ENCODE measurements around the gene NEUROD1. TPM values are rescaled to one million over a fixed set of nuclear protein-coding genes. Genes with fewer than 3 reads are reported as not detected.

NEUROD1 gene
- total RNA-seq, 1 experiment from 2014 or later, result not detected

- no peak for DNase-seq (ENCODE audit: low read depth)
- in situ Hi-C loops (cut with HindIII; ENCODE audit: low pct_unique_long_range_greater_than_20kb, low sequenced_read_pairs), result no loop called here
Observed at GRCh38 chr2:181649436-181649979, 30.8 kb downstream of the NEUROD1 start.

GRCh38 chr2:181648478-181649155, 31.7 kb downstream of the NEUROD1 start:
- in situ Hi-C loops (cut with HindIII; ENCODE audit: low pct_unique_long_range_greater_than_20kb, low sequenced_read_pairs), result no loop called here
- DNase-seq (ENCODE audit: low read depth), result no peak

- in situ Hi-C loops (cut with HindIII; ENCODE audit: low pct_unique_long_range_greater_than_20kb, low sequenced_read_pairs), result no loop called here
- no peak for DNase-seq (ENCODE audit: low read depth)
Observed at GRCh38 chr2:181646415-181646987, 33.8 kb downstream of the NEUROD1 start.

- in situ Hi-C loops (cut with HindIII; ENCODE audit: low pct_unique_long_range_greater_than_20kb, low sequenced_read_pairs), result no loop called here
Observed at GRCh38 chr2:181643151-181643550, 37.2 kb downstream of the NEUROD1 start.

GRCh38 chr2:181642086-181642485, 38.2 kb downstream of the NEUROD1 start:
- DNase-seq (ENCODE audit: low read depth), result no peak

More at GRCh38 chr2:181643151-181643550, 37.2 kb downstream of the NEUROD1 start:
- no peak for DNase-seq (ENCODE audit: low read depth)

GRCh38 chr2:181639686-181640085, 40.6 kb downstream of the NEUROD1 start:
- no peak for DNase-seq (ENCODE audit: low read depth)
- in situ Hi-C loops (cut with HindIII; ENCODE audit: low pct_unique_long_range_greater_than_20kb, low sequenced_read_pairs), result no loop called here

More at GRCh38 chr2:181642086-181642485, 38.2 kb downstream of the NEUROD1 start:
- in situ Hi-C loops (cut with HindIII; ENCODE audit: low pct_unique_long_range_greater_than_20kb, low sequenced_read_pairs), result no loop called here

- in situ Hi-C loops (cut with HindIII; ENCODE audit: low pct_unique_long_range_greater_than_20kb, low sequenced_read_pairs), result no loop called here
- no peak for DNase-seq (ENCODE audit: low read depth)
Observed at GRCh38 chr2:181632733-181633401, 47.5 kb downstream of the NEUROD1 start.

- DNase-seq (ENCODE audit: low read depth), result no peak
- in situ Hi-C loops (cut with HindIII; ENCODE audit: low pct_unique_long_range_greater_than_20kb, low sequenced_read_pairs), result no loop called here
Observed at GRCh38 chr2:181628590-181629585, 51.4 kb downstream of the NEUROD1 start.

GRCh38 chr2:181627545-181627944, 52.8 kb downstream of the NEUROD1 start:
- no peak for DNase-seq (ENCODE audit: low read depth)
- in situ Hi-C loops (cut with HindIII; ENCODE audit: low pct_unique_long_range_greater_than_20kb, low sequenced_read_pairs), result no loop called here

GRCh38 chr2:181626671-181627070, 53.6 kb downstream of the NEUROD1 start:
- in situ Hi-C loops (cut with HindIII; ENCODE audit: low pct_unique_long_range_greater_than_20kb, low sequenced_read_pairs), result no loop called here
- no peak for DNase-seq (ENCODE audit: low read depth)

Other genes starting within 250 kb of the NEUROD1 start
- 5.9 and 7.7 TPM in 2 replicates for gene ITGA4, start 223.1 kb downstream of the NEUROD1 start, total RNA-seq (2014; rRNA removed; shearing (Covaris generic); ENCODE audit: low replicate concordance)
- gene CERKL, start 23.4 kb downstream of the NEUROD1 start, total RNA-seq (2014; rRNA removed; shearing (Covaris generic); ENCODE audit: low replicate concordance), result 0.52 and 1.6 TPM in 2 replicates
- 51.5 and 85.6 TPM in 2 replicates for gene ITPRID2, start 211.2 kb upstream of the NEUROD1 start, total RNA-seq (2014; rRNA removed; shearing (Covaris generic); ENCODE audit: low replicate concordance)

Measured in Caki2 (cell line).